ENCODE results near the gene ETHE1. TPM values are rescaled to one million over a fixed set of nuclear protein-coding genes. Genes with fewer than 3 reads are reported as not detected.

Gene ETHE1, protein sequence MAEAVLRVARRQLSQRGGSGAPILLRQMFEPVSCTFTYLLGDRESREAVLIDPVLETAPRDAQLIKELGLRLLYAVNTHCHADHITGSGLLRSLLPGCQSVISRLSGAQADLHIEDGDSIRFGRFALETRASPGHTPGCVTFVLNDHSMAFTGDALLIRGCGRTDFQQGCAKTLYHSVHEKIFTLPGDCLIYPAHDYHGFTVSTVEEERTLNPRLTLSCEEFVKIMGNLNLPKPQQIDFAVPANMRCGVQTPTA
- total RNA-seq = 37.4 TPM

DNA sequence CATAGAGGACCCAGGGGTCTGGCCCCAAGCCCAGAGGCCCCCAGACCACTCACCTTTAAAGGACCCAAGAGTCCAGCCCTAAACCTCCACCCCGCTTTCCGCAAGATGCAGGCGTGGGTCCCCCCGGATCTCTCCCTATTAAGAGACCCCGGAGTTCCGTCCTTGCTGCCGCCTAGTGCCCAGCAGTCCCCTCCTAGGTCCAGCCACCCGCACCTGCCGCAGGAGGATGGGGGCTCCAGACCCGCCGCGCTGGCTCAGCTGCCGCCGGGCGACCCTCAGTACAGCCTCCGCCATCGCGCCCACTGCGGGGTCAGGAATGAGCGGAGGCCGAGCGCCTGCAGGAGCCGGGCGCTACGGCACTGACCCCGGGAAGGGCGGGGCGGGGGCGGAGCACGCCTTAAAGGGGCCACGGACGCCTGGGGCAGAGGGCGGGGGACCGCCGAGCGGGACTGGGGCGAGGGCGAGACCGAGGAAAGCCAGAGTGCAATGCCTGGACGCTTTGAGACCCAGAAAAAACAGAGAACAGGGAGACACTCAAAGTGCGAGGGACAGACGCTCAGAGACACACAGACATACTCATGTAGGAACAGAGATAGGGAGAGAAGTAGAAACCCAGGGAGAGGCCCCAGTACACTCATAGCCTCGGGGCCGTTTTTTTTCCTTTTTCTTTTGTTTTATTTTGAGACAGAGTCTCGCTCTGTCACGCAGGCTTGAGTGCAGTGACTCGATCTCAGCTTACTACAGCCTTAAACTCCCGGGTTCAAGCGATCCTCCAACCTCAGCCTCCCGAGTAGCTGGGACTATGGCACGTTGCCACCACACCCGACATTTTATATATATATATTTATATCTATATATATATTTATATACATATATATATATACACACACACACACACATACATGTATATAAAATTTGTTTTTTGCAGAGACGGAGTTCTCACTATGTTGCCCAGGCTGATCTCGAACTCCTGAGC is at the start of gene ETHE1:
TSS of gene ETHE1 (minus strand) at position 318 of the 976 bp plus-strand sequence. CDS start at position 294, 24 bp downstream.
- peak; percentile 81 for DNase-seq (ENCODE audit: low spot score)

DNA sequence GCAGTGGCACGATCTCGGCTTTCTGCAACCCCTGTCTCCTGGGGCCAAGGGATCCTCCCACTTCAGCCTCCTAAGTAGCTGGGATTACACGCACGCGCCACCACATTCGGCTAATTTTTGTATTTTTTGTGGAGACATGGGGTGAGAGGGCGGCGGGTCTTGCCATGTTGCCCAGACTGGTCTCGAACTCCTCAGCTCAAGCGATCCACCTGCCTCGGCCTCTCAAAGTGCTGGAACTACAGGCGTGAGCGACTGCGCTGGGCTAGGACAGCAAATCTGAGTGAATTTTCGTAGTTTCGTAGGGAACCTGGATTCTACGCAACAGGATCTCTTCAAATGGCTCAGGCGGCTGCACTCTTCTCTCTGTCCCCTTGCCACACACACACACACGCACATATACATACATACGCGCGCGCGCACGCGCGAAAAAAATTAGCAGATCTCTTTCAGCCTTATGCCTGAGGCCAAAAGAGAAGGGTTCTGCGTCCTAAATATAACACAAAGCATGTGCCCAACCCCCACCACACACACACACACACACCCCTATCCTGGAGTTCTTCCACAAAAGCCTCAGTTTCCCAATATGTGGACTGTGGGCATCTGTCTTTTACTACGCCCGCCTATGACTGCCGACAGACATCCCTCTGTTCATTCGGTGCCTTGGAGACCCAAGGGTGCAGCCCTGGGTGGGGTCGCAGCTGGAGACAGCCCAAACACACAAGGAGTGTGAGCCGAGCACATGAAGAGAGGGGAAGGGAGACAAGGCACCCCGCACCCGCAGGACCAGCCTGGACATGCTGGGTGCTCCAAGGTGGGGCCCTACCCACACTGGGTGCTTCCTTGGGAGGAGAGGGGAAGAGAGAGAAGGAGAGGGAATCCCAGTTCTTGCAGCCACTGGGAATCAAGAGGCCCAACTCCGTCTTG is 49.2 kb upstream of the ETHE1 start:
- DNase-seq (ENCODE audit: low spot score) = no peak

DNA sequence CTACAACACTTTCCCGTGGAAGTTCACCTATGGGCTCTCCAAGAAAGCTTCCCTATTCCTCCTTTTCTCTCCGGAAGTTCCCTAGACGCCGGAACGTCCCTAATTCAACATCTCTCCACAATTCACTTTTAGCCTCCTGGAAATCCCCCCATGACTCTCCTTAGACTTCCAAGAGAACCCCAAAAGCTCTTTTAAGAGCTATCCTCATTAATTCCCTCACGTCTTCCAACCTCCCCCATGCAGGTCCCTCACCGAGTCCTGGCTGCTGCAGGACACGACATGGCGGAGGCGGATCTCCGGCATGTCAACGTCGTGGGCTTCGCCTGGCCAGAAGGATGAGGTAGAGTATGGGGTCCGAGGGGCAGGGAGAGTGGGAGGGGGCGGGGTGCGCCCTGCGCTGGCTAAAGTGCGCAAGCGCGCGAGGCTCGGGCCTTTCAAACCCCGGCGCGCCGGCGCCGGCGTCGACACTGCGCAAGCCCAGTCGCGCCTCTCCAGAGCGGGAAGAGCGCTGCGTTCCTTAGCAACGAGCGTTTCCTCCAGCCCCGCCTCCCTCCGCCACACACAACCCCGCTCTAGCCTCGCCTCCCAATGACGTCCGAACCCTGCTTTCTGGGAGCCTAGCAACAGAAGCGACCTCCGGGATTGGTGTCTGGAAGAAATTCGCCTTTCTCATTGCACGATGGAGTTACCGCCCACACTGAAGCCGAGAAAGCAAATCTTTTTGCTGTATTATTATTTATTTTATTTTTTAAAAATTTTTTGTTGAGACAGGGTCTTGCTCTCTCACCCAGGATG is 48.4 kb upstream of the ETHE1 start, which contains the start of the genes PINLYP and XRCC1:
TSS of gene PINLYP (plus strand) at position 646 of the 795 bp plus-strand sequence. CDS start 1,391 bp downstream, outside the sequence.
TSS of gene XRCC1 (minus strand) at position 372 of the 795 bp plus-strand sequence. CDS start at position 303, 69 bp downstream.
- peak; percentile 98 for DNase-seq (ENCODE audit: low spot score)

DNA sequence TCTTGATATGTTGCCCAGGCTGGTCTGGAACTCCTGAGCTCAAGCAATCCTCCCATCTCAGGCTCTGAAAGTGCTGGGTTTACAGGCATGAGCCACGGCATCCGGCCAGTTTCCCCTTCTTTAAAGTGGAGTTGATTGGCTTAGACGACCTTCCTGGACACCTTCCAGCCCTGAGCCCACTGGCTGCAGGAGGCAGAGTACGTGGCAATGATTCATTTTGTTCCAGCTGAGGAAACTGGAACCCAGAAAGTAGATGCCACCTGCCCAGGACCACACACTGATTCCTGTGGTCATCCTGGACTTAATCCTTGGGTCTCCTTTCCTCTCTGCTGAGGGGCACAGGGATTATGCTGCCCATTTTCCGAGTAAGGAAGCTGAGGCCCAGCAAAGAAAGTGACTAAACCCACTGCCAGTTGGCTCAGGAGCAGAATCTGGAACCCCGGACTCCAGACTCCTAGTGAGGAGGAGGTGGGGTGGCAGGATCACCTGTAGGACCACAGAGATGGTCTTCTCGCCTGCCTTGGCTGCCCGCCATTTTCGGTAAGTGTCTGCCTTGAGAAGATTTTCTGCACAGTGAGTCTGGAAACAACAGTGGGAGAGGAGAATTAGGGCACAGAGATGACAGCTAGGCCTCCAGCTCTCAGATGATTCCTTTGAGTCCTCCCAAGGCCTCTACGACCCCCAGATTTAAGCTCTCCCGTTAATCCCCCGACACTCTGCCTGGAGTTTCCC is 47.6 kb upstream of the ETHE1 start:
- DNase-seq (ENCODE audit: low spot score) = no peak

DNA sequence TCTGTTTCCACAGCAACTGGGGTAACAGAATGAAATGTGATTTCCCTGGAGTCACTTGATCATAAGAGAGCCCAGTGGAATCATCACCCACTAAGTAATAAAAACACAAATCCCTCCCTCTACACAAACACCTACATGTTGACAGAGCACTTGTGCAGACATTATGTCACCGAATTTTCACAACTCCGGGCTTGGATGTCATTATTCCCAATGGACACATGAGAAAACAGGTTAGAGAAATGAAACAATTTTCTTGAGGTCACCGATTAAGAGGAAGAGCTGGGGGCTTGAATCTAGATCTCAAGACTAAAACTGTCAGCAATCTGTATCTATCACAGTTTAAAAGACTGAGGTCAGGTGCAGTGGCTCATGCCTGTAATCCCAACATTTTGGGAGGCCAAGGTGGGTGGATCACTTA is 45.2 kb upstream of the ETHE1 start:
- DNase-seq (ENCODE audit: low spot score) = no peak

DNA sequence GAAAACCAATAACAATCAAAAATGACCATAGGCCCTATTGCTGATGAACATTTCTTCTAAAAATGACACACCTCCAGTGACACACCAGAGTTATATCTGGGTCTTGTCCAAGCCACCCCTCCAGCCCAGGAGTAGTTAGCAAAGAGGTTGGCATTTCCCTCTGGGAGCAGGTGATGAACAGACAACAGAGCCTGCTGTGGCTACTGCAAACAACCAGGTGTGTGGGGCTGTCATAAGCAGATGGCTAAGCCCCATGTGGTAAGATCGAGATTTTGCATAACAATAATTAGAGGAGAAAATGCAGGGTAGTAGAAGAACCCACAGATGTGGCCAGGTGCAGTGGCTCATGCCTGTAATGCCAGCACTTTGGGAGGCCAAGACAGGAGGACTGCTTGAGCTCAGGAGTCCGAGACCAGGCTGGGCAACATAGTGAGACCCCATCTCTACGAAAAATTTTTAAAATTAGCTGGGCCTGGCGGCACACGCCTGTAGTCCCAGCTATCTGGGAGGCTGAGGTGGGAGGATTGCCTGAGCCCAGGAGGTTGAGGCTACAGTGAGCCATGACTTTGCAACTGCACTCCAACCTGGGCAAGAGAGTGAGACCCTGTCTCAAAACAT is 43.3 kb upstream of the ETHE1 start:
- DNase-seq (ENCODE audit: low spot score) = no peak

DNA sequence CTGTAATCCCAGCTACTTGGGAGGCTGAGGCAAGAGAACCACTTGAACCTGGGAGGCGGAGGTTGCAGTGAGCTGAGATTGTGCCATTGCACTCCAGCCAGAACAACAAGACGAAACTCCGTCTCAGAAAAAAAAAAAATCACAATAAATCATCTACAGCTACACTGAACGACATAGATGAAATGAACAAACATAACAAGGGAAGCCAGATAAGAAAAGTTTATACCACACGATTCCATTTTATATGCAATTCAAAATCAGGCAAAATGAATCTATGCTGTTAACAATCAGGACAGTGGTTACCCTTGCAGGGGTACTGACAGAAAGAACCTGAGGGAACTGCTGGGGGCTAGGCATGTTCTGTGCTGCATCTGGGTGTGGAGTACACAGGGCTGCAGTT is 42.7 kb upstream of the ETHE1 start:
- DNase-seq (ENCODE audit: low spot score) = no peak

DNA sequence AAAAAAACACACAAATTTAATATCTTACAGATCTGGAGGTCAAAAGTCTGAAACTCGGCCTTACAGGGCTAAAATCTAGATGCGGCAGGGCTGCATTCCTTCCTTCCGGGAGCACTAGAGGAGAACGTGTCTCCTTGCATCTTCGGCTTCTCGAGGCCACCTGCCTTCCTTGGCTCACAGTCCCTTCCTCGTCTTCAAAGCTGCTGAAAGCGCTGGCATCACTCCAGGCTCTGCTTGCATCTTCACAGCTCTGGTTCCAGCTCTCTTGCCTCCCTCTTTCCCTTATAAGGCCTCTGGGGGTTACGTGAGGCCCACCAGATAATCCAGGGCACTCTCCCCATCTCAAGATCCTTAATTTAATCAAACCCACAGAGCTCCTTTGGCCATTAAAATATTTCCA is 37.8 kb upstream of the ETHE1 start:
- DNase-seq (ENCODE audit: low spot score) = no peak

DNA sequence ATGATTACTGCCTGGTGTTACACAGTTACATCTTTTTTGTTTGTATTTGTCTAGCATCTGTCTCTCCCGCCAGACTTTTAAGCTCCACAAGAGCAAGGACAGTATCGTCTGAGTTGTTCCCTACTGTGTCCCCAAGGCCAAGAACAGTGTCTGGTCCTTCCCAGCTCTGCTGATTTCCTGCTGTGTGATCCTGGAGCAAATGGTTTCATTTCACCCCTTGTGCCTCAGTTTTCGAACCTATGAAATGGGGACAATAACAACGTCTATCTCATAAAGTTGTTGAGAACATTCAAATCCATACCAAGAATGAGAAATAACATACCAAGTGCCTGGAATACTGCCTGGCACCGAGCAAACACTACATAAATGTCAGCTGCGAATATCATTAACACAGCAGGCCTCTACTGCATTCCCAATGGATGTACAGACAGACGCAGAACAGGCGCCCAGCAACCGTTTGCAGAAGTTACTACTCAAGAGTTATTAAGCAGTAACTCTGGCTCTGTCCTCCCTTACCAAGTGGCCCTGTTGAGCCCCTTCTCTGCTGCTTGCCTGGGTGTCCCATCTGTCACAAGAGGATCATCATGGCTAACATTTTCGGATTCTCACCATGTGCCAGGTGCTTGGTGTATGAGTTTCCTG is 36.9 kb upstream of the ETHE1 start:
- no peak for DNase-seq (ENCODE audit: low spot score)

DNA sequence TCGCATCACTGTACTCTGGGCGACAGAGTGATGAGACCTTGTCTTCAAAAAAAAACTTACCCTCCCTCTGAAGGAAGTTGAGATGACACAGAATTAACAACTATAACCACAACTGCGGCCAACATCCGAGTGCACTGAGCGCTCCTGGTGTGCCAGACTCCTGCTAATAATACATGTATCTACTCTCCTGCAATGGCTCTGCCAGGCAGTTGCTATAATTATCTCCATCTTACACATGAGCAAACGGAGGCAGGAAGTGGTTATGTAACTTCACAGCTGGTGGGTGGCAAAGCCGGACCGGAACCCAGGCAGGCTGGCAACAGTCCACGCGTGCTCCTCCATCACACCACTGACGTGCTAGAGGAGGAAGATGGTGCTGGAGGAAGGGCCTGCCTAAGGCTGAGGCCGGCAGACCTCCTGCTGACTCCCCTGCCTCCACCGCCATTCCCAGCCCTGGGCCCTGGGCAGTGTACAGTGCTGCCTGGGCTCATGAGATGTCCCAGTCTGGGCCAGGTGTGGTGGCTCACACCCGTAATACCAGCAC is 35.8 kb upstream of the ETHE1 start:
- DNase-seq (ENCODE audit: low spot score) = peak; percentile 76

DNA sequence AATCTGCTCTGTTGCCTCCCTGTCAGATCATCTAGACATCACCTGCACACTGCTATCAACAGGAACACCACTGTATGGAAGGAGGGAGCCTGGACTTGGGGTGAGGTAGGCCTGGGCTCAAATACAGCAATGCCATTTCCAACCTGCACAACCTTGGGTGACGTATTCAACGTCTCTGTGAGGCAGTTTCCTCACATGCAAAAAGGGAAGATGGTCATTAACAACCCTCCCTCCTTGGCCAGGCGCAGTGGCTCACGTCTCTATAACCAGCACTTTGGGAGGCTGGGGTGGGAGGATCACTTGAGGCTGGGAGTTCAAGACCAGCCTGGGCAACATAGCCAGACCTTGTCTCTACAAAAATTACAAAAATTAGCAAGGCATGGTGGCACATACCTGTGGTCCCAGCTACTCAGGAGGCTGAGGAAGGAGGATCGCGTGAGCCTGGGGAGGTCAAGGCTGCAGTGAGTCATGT is 35.3 kb upstream of the ETHE1 start:
- DNase-seq (ENCODE audit: low spot score) = no peak

DNA sequence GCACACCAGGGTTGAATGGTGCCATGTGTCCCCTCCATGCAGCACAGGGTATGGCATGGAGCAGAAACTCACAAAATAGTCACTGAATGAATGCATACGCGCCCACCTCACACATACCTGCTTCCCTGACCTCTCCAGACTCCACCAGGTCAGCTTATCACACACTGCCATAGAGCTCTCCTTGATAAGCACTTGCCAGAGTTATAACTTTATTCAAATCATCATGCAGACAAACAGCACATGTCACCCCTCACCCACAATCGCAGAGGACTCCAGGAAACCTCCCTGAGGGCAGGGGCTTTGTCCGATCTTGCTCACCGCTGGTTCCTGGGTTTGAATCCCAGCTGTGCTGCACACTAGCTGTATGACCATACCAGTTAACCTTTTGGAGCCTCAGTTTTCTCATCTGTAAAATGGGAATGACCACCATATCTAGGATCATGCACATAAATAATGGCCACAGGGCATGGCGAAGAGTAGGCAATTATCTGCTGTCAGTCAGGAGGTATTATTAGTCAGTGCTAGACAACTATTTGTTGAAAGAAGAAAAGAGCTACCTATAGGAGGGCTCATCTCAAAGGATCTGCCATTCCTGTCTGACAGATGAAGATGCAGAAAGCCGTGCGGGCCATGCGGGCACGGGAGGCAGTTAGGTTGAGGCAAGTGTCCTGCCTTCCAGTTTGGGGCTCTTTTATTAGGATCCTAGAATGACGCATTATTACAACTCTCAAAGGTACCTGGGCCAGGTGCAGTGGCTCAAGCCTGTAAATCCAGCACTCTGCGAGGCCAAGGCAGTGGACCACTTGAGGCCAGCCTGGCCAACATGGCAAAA is 34.4 kb upstream of the ETHE1 start:
- DNase-seq (ENCODE audit: low spot score) = no peak

DNA sequence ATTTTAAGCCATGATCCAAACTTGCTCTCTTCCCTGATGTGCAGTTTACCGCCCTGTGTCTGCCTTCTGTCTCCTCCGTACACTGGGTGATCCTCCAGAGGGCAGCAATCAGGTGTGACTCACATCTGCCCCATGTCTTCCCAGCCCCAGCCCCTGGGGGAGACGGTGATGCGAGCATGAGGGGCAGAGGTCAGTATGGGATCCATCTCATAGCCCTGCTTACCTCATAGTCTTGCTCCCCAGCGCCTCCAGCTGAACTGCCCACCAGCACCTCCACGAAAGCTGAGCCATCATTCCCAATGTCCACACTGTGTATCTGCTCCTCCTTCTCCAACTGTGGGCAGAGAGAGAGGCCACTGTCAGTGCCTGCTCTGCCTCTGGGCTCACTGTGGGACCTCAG is 33.7 kb upstream of the ETHE1 start:
- DNase-seq (ENCODE audit: low spot score) = no peak

DNA sequence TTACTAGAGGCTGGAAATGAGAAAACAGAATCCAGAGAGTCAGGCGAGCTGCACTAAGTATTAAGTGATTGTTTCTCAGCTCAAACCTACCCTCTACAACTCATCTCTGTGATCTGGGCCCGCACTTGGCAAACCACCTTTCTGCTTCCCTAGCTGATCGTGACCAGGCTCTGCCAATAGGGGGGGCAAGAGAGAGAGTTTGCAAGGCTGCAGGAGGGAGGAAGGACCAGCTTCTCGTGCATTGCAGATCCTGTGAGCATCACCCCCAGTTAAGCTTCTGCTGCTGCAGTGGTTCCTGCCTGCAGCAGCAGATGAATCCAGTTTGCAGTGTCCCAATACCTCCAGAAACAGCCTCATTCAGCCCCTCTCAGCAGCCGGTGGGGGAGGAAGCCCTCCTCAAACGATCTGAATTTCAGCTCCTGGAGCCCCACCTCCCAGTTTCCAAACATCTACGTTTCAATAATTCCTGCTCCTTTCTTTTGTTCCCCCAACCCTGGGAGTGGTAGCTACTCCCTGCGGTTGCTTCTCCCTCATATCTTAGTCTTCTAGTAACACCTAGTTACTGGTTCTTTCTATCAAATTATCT is 28.3 kb upstream of the ETHE1 start:
- DNase-seq (ENCODE audit: low spot score) = peak; percentile 69

DNA sequence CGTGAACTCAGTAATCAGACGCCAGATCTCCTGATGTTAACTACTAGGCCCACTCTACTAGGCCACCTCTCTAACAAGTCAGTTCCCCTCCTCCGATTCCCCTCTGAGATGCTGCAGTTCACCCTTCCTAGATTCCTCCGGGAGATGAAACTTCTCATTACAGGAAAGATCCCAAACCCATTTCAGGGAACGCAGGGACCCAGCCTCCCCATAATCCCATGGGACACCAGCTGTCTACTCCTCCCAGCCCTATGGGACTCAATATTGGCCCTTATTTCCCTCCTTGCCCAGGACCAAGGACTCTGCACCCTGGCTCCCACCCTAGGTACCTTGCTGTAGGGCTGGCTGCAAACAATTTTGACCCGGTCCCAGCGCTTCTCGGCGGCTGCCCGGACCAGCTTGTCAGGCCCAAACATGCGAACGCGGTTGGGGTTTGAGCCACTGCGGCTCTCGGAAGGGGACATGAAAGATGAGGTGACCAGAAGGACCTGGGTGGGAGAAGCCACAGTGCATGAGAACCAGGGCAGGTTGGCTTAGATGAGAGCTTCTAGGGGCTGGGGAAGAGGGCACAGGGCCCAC is 27.4 kb upstream of the ETHE1 start:
- DNase-seq (ENCODE audit: low spot score) = no peak

DNA sequence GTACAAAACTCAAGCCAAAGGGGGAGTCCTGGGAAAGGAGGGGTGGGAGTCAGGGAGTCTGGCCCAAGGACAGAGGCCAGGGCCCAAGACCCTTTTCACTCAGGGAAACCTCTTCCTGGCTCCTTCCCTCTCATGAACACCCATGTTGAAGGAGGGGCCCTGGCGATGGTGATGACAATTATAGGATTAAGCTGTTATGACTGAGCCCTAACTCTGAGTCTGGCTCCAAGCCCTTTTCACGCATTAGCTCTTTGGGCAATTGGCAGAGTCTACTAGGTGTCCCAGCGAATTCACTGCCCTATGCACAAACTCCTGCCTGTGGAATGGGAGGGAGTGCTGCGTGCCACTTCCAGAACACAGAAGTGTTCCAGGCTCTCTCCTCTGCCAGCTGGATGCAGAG is 26.7 kb upstream of the ETHE1 start:
- DNase-seq (ENCODE audit: low spot score) = no peak

DNA sequence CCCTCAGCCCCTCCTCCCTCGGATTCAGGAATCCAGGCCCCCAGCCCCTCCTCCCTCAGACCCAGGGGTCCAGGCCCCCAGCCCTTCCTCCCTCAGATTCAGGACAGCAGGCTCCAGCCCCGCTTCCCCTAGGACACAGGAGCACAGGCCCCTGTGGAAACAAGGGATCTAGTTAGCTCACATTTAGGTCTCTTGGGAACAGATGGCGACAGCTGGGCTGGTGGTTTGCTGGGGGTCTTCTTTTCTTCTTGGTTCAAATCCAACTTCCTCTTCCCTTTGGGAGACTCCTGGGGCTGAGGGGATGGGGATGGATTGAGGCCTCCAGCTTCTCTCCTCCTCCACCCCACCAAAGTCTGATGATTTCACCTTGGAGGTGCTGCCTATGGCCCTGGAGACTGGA is 25.6 kb upstream of the ETHE1 start:
- DNase-seq (ENCODE audit: low spot score) = no peak

Measured in ureter (tissue), 1 donor.